HepG2 (cell line): Measurements from ENCODE around the gene MYO6. TPM values are rescaled to one million over a fixed set of nuclear protein-coding genes. Genes with fewer than 3 reads are reported as not detected.

Experiments
- ATAC-seq: fragments of 200-7000 bp; cut with Tn5 transposase; 3 replicates; pipeline ENCODE4 v1.9.1; 2020; ENCODE audit warnings: mild to moderate bottlenecking, moderate library complexity
- BruUV-seq: library from RNA; stranded (reverse); fragments of 400-500 nt; replicated peaks from 2 replicates; lab custom pipeline; 2021; lab: Mats Ljungman, UMichigan
- CTCF ChIA-PET: fragments of 300-600 bp; formaldehyde crosslinking; extraction: SDS; loops from one replicate; lab custom pipeline; 2021; ENCODE audit warnings: low total read pairs, inconsistent platforms, low intra/inter-chr PET ratio; lab: Yijun Ruan, JAX
- POLR2A ChIA-PET: fragments of 350-600 bp; sonication (Branson Sonifier 250); formaldehyde crosslinking; loops from one replicate; lab custom pipeline; 2020; ENCODE audit warnings: antibody characterized with exemption, inconsistent platforms; lab: Yijun Ruan, JAX
- DNase-seq: peaks from one replicate; pipeline ENCODE4 v3.0.0-alpha.2; 2015; ENCODE audit warnings: low spot score
- FAIRE-seq: peaks from 3 replicates; lab custom pipeline; 2011; peaks lifted over from hg19 to GRCh38; lab: Jason Lieb, UNC
- H2AFZ ChIP-seq: one replicate; pipeline ENCODE4 v1.6.1; 2011; ENCODE audit warnings: low read length, inconsistent platforms
- H3K27ac ChIP-seq: fragments of 300-600 bp; 3 replicates; pipeline ENCODE4 v1.8.0; 2011; ENCODE audit warnings: mixed run types, mild to moderate bottlenecking, mixed read lengths, low read length, inconsistent platforms; ENCODE audit not compliant: insufficient read depth; ENCODE audit errors: extremely low read length
- H3K27me3 ChIP-seq, 2 experiments: fragments of 200-600 bp in 1 of 2; 2 replicates in 1 of 2; 3 replicates in 1 of 2; pipeline versions ENCODE4 v1.6.0 to v1.8.0; 2011; ENCODE audit warnings: low read length in 2 of 2, mild to moderate bottlenecking in 2 of 2, moderate library complexity in 2 of 2, inconsistent platforms in 1 of 2; ENCODE audit not compliant: insufficient read depth in 2 of 2, control insufficient read depth in 1 of 2
- H3K36me3 ChIP-seq, 2 experiments: fragments of 200-600 bp in 1 of 2; replicated peaks in 1 of 2; 2 replicates in 1 of 2; 3 replicates in 1 of 2; pipeline versions ENCODE4 v1.5.1 to v1.8.0; 2011; ENCODE audit warnings: low read length in 2 of 2, inconsistent platforms in 1 of 2; ENCODE audit not compliant: insufficient read depth in 2 of 2, control insufficient read depth in 1 of 2
- H3K4me1 ChIP-seq: 2 replicates; pipeline ENCODE4 v1.5.1; 2012; ENCODE audit warnings: low read length, inconsistent platforms; ENCODE audit not compliant: insufficient read depth
- H3K4me2 ChIP-seq: 2 replicates; pipeline ENCODE4 v1.6.0; 2011; ENCODE audit warnings: low read depth, low read length, inconsistent platforms
- H3K4me3 ChIP-seq, 3 experiments: fragments of 200-600 bp in 1 of 3; sonication (generic), shearing (Covaris generic) in 1 of 3; replicated peaks in 1 of 3; 2 replicates each; pipeline ENCODE4 v1.5.1; 2011 to 2016; ENCODE audit warnings: low read length in 3 of 3, inconsistent platforms in 2 of 3, low read depth in 2 of 3, mild to moderate bottlenecking in 2 of 3, control low read depth in 1 of 3, mixed read lengths in 1 of 3; ENCODE audit not compliant: insufficient read depth in 1 of 3
- H3K79me2 ChIP-seq: one replicate; pipeline ENCODE4 v1.6.1; 2011; ENCODE audit warnings: low read length, inconsistent platforms; ENCODE audit not compliant: insufficient read depth
- H3K9ac ChIP-seq: 2 replicates; pipeline ENCODE4 v1.6.0; 2011; ENCODE audit warnings: mild to moderate bottlenecking, low read depth, low read length, inconsistent platforms; ENCODE audit not compliant: insufficient read depth
- H3K9me3 ChIP-seq: 2 replicates; pipeline ENCODE4 v1.5.1; 2012; ENCODE audit warnings: mild to moderate bottlenecking, low read length
- H4K20me1 ChIP-seq: 2 replicates; pipeline ENCODE4 v1.6.0; 2011; ENCODE audit warnings: inconsistent platforms, mild to moderate bottlenecking, low read length, moderate library complexity; ENCODE audit not compliant: insufficient read depth
- DNMT3B ChIP-seq: conservative IDR thresholded peaks from 2 replicates; pipeline ENCODE4 v1.6.1; 2016; ENCODE audit warnings: missing biosample characterization, control low read depth
- FOXP1 ChIP-seq, 2 experiments: fragments of 450-650 bp in 1 of 2; IDR thresholded peaks; 2 replicates each; pipeline ENCODE4 v1.6.1; 2017 to 2018; ENCODE audit warnings: antibody characterized with exemption in 1 of 2
- ISX ChIP-seq: sonication (generic); formaldehyde crosslinking; conservative IDR thresholded peaks from 2 replicates; pipeline ENCODE4 v1.5.0; 2020; ENCODE audit warnings: missing genetic modification reagents
- RAD21 ChIP-seq: fragments of 450-650 bp; formaldehyde crosslinking; IDR thresholded peaks from 2 replicates; pipeline ENCODE4 v1.5.0; 2020; ENCODE audit warnings: mild to moderate bottlenecking
- ZNF383 ChIP-seq: sonication (generic); formaldehyde crosslinking; IDR thresholded peaks from 2 replicates; pipeline ENCODE4 v1.4.0; 2020; ENCODE audit warnings: missing genetic modification reagents, mild to moderate bottlenecking, borderline replicate concordance
- WGBS: methylation state at CpG from one replicate; pipeline ENCODE4 v1.1.6; 2017; ENCODE audit warnings: low lambda C conversion rate; 5-methylcytosine and 5-hydroxymethylcytosine counted together
- in situ Hi-C: cut with HindIII; loops from 2 replicates; pipeline ENCODE4 v1.10.0; 2017; ENCODE audit warnings: low pct_unique_long_range_greater_than_20kb; ENCODE audit not compliant: extremely low pct_ligation_motif_present
- intact Hi-C: fragments of 100-400 bp; cut with micrococcal nuclease; formaldehyde crosslinking; loops from one replicate; pipeline ENCODE4 v1.10.0; 2022; ENCODE audit not compliant: unreplicated experiment
- polyA plus RNA-seq, 8 experiments: library from polyadenylated mRNA; depleted of rRNA in 3 of 8; stranded (reverse) in 7 of 8; unstranded in 1 of 8; fragments of >200 nt; fragmentation: Illumina TruSeq in 4 of 8; extraction: Trizol in 4 of 8; gene quantifications; 2 replicates each; pipeline versions ENCODE4 v1.2.1 to v1.2.3, GENCODE V29; 2011 to 2016; ENCODE audit warnings: low read depth in 4 of 8, missing spikeins in 1 of 8, mixed read lengths in 1 of 8; ENCODE audit not compliant: insufficient read depth in 1 of 8
- total RNA-seq, 5 experiments: library from RNA; depleted of rRNA; stranded (reverse); fragments of >200 nt; fragmentation: Illumina TruSeq; extraction: Trizol; gene quantifications; 2 replicates each; pipeline ENCODE4 v1.2.3, GENCODE V29; 2016; ENCODE audit warnings: low read depth in 1 of 5
- TF ChIP-seq, protein P1 (sequence below): sonication (generic); formaldehyde crosslinking; IDR thresholded peaks from 2 replicates; pipeline ENCODE4 v1.5.1; 2020; ENCODE audit warnings: mild to moderate bottlenecking, missing genetic modification reagents, moderate library complexity
- TF ChIP-seq, protein P2 (sequence below), 2 experiments: sonication (generic) in 1 of 2; formaldehyde crosslinking in 1 of 2; IDR thresholded peaks; 2 replicates each; pipeline versions ENCODE4 v1.4.0 to v1.6.1; 2018 to 2020; ENCODE audit warnings: missing genetic modification reagents in 2 of 2, borderline replicate concordance in 1 of 2, low read depth in 1 of 2, mild to moderate bottlenecking in 1 of 2, missing biosample characterization in 1 of 2
- TF ChIP-seq, protein P3 (sequence below): sonication (generic); formaldehyde crosslinking; IDR thresholded peaks from 2 replicates; pipeline ENCODE4 v1.8.0; 2022; ENCODE audit warnings: mild to moderate bottlenecking, missing genetic modification reagents

The MYO6 gene
- total and polyA plus RNA-seq, 2 of the 13 experiments (the other 11 are each of a cell fraction or from before 2014, with no cell fraction given): 5.4 to 7.5 TPM

DNA sequence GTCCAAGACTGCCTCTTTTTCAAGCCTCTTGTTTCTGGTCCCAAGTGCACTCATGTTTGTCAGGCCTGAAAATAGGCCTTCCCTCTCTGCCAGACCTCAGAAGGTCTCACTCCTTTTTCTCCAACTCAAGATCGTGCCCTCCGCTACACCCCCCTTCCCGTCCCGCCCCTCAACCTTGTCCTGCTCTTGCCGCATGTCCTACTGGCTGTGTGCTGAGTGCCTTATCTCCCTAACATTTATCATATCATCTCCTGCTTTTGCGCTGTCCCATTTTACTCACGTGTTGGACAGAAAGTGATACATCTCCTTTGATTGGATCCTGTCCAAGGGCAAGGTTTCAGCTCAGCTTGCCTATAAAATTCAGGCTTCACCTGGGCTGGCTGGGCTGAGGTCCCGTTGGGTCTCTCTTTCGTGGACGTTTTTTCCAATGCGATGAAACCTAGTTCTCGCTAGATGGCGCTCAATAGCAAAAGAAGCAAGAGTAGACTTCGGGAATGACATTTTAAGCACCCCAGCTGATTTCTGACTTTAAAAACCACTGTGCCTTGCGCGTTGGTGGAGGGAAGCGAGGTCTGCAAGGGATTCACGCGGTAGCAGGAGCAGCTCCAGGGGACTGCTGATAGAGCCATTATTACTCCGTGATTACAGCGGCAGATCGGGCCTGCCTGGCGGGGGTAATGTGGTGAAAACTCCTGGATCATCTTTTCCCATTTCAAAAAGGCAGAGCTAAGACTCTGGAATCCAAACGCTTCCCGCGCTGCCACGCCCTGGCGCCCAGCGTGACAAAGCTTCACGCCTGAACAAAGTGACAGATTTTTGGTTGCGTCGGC is 185.8 kb downstream of the MYO6 start (continued):
- TF ChIP-seq, protein P1, sequence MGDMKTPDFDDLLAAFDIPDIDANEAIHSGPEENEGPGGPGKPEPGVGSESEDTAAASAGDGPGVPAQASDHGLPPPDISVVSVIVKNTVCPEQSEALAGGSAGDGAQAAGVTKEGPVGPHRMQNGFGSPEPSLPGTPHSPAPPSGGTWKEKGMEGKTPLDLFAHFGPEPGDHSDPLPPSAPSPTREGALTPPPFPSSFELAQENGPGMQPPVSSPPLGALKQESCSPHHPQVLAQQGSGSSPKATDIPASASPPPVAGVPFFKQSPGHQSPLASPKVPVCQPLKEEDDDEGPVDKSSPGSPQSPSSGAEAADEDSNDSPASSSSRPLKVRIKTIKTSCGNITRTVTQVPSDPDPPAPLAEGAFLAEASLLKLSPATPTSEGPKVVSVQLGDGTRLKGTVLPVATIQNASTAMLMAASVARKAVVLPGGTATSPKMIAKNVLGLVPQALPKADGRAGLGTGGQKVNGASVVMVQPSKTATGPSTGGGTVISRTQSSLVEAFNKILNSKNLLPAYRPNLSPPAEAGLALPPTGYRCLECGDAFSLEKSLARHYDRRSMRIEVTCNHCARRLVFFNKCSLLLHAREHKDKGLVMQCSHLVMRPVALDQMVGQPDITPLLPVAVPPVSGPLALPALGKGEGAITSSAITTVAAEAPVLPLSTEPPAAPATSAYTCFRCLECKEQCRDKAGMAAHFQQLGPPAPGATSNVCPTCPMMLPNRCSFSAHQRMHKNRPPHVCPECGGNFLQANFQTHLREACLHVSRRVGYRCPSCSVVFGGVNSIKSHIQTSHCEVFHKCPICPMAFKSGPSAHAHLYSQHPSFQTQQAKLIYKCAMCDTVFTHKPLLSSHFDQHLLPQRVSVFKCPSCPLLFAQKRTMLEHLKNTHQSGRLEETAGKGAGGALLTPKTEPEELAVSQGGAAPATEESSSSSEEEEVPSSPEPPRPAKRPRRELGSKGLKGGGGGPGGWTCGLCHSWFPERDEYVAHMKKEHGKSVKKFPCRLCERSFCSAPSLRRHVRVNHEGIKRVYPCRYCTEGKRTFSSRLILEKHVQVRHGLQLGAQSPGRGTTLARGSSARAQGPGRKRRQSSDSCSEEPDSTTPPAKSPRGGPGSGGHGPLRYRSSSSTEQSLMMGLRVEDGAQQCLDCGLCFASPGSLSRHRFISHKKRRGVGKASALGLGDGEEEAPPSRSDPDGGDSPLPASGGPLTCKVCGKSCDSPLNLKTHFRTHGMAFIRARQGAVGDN (CRISPR knock-in tag): peak; percentile 34; the same call in 1 of the 2 replicates
- peak; percentile 62 for TF ChIP-seq RAD21
- TF ChIP-seq, protein P2, sequence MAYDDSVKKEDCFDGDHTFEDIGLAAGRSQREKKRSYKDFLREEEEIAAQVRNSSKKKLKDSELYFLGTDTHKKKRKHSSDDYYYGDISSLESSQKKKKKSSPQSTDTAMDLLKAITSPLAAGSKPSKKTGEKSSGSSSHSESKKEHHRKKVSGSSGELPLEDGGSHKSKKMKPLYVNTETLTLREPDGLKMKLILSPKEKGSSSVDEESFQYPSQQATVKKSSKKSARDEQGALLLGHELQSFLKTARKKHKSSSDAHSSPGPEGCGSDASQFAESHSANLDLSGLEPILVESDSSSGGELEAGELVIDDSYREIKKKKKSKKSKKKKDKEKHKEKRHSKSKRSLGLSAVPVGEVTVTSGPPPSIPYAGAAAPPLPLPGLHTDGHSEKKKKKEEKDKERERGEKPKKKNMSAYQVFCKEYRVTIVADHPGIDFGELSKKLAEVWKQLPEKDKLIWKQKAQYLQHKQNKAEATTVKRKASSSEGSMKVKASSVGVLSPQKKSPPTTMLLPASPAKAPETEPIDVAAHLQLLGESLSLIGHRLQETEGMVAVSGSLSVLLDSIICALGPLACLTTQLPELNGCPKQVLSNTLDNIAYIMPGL (CRISPR knock-in tag; IDR thresholded peaks at IDR 0.05; ENCODE audit: borderline replicate concordance in 1 of 2, low read depth in 1 of 2): 0 out of 4 replicates have a peak, but pooled peaks of 1 of the 2 experiments have one; percentile 30

DNA sequence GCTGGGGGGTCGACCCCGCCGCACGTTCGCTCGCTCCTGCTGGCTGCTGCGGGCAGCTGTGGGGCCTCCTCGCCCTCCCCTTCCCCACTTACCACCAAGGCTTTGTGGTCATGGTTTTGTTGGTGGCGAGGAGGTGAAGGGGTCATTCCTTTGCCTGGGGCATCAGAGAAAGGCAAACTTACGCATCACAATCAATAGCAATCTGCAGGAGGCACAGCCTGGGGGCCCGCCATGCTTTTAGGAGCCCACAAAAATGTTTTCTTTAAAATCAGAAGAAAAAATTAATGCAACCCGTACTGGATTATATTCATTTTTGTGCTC is 186.4 kb downstream of the MYO6 start:
- no TSS peak for BruUV-seq
- peak; percentile 22 for ATAC-seq
- Histone ChIP-seq H3K9me3 (no peaks in the 10 kb centered on the region), H3K4me1 (peaks cover 14% of the 10 kb centered on the region; the same call in 1 of the 2 replicates), H4K20me1 (no peaks in the 10 kb centered on the region), H3K9ac (no peak overlapping the region), H3K27me3 (peaks cover 0 to 3% of the 10 kb centered on the region in 2 experiments; a peak in 1 of 5 replicates), H3K79me2 (no peaks in the 10 kb centered on the region), H2AFZ (no peak overlapping the region), H3K4me3 (peak overlapping the region in 1 of 3 experiments; percentile 53; a peak in 1 of 6 replicates), H3K36me3 (no peaks in the 10 kb centered on the region), H3K27ac (no peak overlapping the region), H3K4me2 (peak overlapping the region; percentile 81)
- POLR2A ChIA-PET: no interaction called here
- no peak for FAIRE-seq
- in situ Hi-C loops (loop anchor here (25.0 kb wide), 1 partner anchor 927 kb away; no protein-coding TSS in a partner anchor), intact Hi-C loops (loop anchor here (1.0 to 10.0 kb wide), 2 partner anchors 416 to 749 kb away; no protein-coding TSS in a partner anchor)
- CTCF ChIA-PET: interaction anchor here (0.7 kb wide), 1 partner anchor 1522 kb away, joined by 3 read pairs; no protein-coding TSS in a partner anchor
- no peak for DNase-seq
- 55% methylated on average over 7 of the region's 12 CpGs for WGBS
- TF ChIP-seq ISX (CRISPR knock-in tag): no peak
- TF ChIP-seq DNMT3B (CRISPR knock-in tag): no peak
- TF ChIP-seq FOXP1 (IDR thresholded peaks at IDR 0.05): no peak
- TF ChIP-seq FOXP1 (CRISPR knock-in tag; IDR thresholded peaks at IDR 0.05): no peak
- TF ChIP-seq, protein P3, sequence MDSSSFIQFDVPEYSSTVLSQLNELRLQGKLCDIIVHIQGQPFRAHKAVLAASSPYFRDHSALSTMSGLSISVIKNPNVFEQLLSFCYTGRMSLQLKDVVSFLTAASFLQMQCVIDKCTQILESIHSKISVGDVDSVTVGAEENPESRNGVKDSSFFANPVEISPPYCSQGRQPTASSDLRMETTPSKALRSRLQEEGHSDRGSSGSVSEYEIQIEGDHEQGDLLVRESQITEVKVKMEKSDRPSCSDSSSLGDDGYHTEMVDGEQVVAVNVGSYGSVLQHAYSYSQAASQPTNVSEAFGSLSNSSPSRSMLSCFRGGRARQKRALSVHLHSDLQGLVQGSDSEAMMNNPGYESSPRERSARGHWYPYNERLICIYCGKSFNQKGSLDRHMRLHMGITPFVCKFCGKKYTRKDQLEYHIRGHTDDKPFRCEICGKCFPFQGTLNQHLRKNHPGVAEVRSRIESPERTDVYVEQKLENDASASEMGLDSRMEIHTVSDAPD (CRISPR knock-in tag): no peak
- no peak for TF ChIP-seq ZNF383 (CRISPR knock-in tag)
